ENCODE measurements around the gene STXBP5. TPM values are rescaled to one million over a fixed set of nuclear protein-coding genes. Genes with fewer than 3 reads are reported as not detected.

STXBP5 gene
- total RNA-seq, 4 donors from 2014 or later, result 15.6 to 41.3 (median 20.4) TPM

DNA sequence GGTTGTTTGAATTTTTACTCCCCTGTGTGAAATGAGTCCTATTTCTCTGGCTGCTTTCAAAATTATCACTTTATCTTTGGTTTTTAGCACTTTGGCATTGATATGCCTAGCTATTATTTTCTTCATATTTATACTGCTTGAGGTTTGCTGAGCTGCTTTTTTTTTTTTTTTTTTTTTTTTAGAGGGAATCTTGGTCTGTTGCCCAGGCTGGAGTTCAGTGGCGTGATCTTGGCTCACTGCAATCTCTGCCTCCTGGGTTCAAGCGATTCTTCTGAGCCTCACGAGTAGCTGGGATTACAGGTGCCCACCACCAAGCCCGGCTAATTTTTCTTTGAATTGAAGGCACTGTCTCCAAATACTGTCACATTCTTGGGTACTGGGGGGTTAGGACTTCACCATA lies 40.6 kb downstream of the STXBP5 start:
- no peak overlapping the region for H3K27ac ChIP-seq
- H3K4me1 ChIP-seq, result peaks cover 0 to 5% of the 10 kb centered on the region in 2 donors
- intact Hi-C loops (cut with DNase I; ENCODE audit: low total_unique reads), result no loop called here
- H3K4me3 ChIP-seq, result no peak overlapping the region
- H3K27me3 ChIP-seq, result no peaks in the 10 kb centered on the region
- no peaks in the 10 kb centered on the region for H3K9me3 ChIP-seq
- TF ChIP-seq CTCF (IDR thresholded peaks at IDR 0.05 in 4 of 5, conservative IDR thresholded peaks at IDR 0.05 in 1 of 5) (no peak), POLR2A (IDR thresholded peaks at IDR 0.05) (no peak)
- ATAC-seq, result no peak
- H3K36me3 ChIP-seq, result no peaks in the 10 kb centered on the region
- in situ Hi-C loops (cut with MboI; ENCODE audit: low sequenced_read_pairs in 4 of 4), result no loop called here
- no peak for DNase-seq

DNA sequence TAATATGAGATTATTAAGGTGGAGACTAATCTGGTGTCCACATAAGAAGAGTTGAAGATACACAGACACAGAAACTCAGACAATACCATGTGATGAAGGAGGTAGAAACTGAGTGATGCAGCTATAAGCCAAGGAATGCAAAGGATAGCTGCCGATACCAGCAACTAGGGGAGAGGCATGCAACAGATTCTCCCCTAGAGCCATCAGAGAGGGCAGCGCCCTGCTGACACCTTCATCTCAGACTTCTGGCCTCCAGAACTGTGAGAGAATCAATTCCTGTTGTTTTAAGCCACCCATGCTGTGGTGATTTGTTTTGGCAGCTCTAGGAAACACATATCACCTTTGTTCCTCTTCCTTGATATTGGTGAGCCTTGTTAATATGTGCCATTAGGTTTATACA lies 41.5 kb downstream of the STXBP5 start:
- Histone ChIP-seq H3K27ac (no peak overlapping the region), H3K27me3 (no peaks in the 10 kb centered on the region), H3K36me3 (no peaks in the 10 kb centered on the region), H3K4me3 (no peak overlapping the region), H3K4me1 (peaks cover 0 to 5% of the 10 kb centered on the region in 2 donors), H3K9me3 (no peaks in the 10 kb centered on the region)
- intact Hi-C loops (cut with DNase I; ENCODE audit: low total_unique reads) (no loop called here), in situ Hi-C loops (cut with MboI; ENCODE audit: low sequenced_read_pairs in 4 of 4) (no loop called here)
- ATAC-seq (no peak), DNase-seq (no peak)
- TF ChIP-seq CTCF (IDR thresholded peaks at IDR 0.05 in 4 of 5, conservative IDR thresholded peaks at IDR 0.05 in 1 of 5), result no peak
- TF ChIP-seq POLR2A (IDR thresholded peaks at IDR 0.05), result no peak

GRCh38 chr6:147246853-147247635 lies 42.8 kb downstream of the STXBP5 start:
- Histone ChIP-seq H3K4me3 (no peak overlapping the region), H3K4me1 (peaks cover 0 to 5% of the 10 kb centered on the region in 2 donors), H3K27me3 (no peaks in the 10 kb centered on the region), H3K27ac (no peak overlapping the region), H3K36me3 (peaks cover 0 to 12% of the 10 kb centered on the region in 2 donors), H3K9me3 (no peaks in the 10 kb centered on the region)
- TF ChIP-seq CTCF (IDR thresholded peaks at IDR 0.05 in 4 of 5, conservative IDR thresholded peaks at IDR 0.05 in 1 of 5), result no peak
- TF ChIP-seq POLR2A (IDR thresholded peaks at IDR 0.05), result no peak
- in situ Hi-C loops (cut with MboI; ENCODE audit: low sequenced_read_pairs in 4 of 4) (no loop called here), intact Hi-C loops (cut with DNase I; ENCODE audit: low total_unique reads) (no loop called here)
- no peak for DNase-seq
- no peak for ATAC-seq

- H3K27ac ChIP-seq, result no peak overlapping the region
- no peaks in the 10 kb centered on the region for H3K4me1 ChIP-seq
- in situ Hi-C loops (cut with MboI; ENCODE audit: low sequenced_read_pairs in 4 of 4) (no loop called here), intact Hi-C loops (cut with DNase I; ENCODE audit: low total_unique reads) (no loop called here)
- no peaks in the 10 kb centered on the region for H3K27me3 ChIP-seq
- ATAC-seq (no peak), DNase-seq (no peak)
- no peaks in the 10 kb centered on the region for H3K9me3 ChIP-seq
- H3K36me3 ChIP-seq, result peaks cover 0 to 12% of the 10 kb centered on the region in 2 donors
- H3K4me3 ChIP-seq, result no peak overlapping the region
- TF ChIP-seq POLR2A (IDR thresholded peaks at IDR 0.05), result no peak
- TF ChIP-seq CTCF (IDR thresholded peaks at IDR 0.05 in 4 of 5, conservative IDR thresholded peaks at IDR 0.05 in 1 of 5), result no peak
Observed at GRCh38 chr6:147248859-147249258, 44.6 kb downstream of the STXBP5 start.
